ENCODE measurements around the gene MAGEB2. TPM values are rescaled to one million over a fixed set of nuclear protein-coding genes. Genes with fewer than 3 reads are reported as not detected.
"Not testable (repeated sequence)": the region's sequence is repeated elsewhere in the genome, so short reads cannot be mapped to it uniquely, and the experiment has no call there.

MAGEB2 gene
- not detected in 2 replicates for total RNA-seq (2014; rRNA removed; shearing (Covaris generic); ENCODE audit: low replicate concordance)

GRCh38 chrX:30215357-30215843 is at the start of gene MAGEB2:
Gene MAGEB2, plus strand, starts transcription at chrX:30215563. Its CDS starts 3,018 bp downstream, at chrX:30218581.
- in situ Hi-C loops (cut with HindIII; ENCODE audit: low pct_unique_long_range_greater_than_20kb, low sequenced_read_pairs): no loop called here
- no peak for DNase-seq (ENCODE audit: low read depth)

- in situ Hi-C loops (cut with HindIII; ENCODE audit: low pct_unique_long_range_greater_than_20kb, low sequenced_read_pairs): no loop called here
- no peak for DNase-seq (ENCODE audit: low read depth)
Measured at GRCh38 chrX:30170900-30171299, 44.5 kb upstream of the MAGEB2 start.

- in situ Hi-C loops (cut with HindIII; ENCODE audit: low pct_unique_long_range_greater_than_20kb, low sequenced_read_pairs): no loop called here
- DNase-seq (ENCODE audit: low read depth): no peak
Measured at GRCh38 chrX:30181353-30181752, 34.0 kb upstream of the MAGEB2 start.

GRCh38 chrX:30183554-30183953 is 31.8 kb upstream of the MAGEB2 start:
- in situ Hi-C loops (cut with HindIII; ENCODE audit: low pct_unique_long_range_greater_than_20kb, low sequenced_read_pairs): no loop called here
- no peak for DNase-seq (ENCODE audit: low read depth)

- DNase-seq (ENCODE audit: low read depth): no peak
- in situ Hi-C loops (cut with HindIII; ENCODE audit: low pct_unique_long_range_greater_than_20kb, low sequenced_read_pairs): no loop called here
Measured at GRCh38 chrX:30190426-30190825, 24.9 kb upstream of the MAGEB2 start.

GRCh38 chrX:30193910-30194309 is 21.5 kb upstream of the MAGEB2 start:
- DNase-seq (ENCODE audit: low read depth); in situ Hi-C loops (cut with HindIII; ENCODE audit: low pct_unique_long_range_greater_than_20kb, low sequenced_read_pairs): not testable (repeated sequence)

GRCh38 chrX:30196322-30196721 is 19.0 kb upstream of the MAGEB2 start:
- DNase-seq (ENCODE audit: low read depth): no peak
- in situ Hi-C loops (cut with HindIII; ENCODE audit: low pct_unique_long_range_greater_than_20kb, low sequenced_read_pairs): no loop called here

- in situ Hi-C loops (cut with HindIII; ENCODE audit: low pct_unique_long_range_greater_than_20kb, low sequenced_read_pairs): no loop called here
- DNase-seq (ENCODE audit: low read depth): no peak
Measured at GRCh38 chrX:30212172-30212571, 3.2 kb upstream of the MAGEB2 start.

GRCh38 chrX:30217465-30217864 is 2.1 kb downstream of the MAGEB2 start:
- no peak for DNase-seq (ENCODE audit: low read depth)
- in situ Hi-C loops (cut with HindIII; ENCODE audit: low pct_unique_long_range_greater_than_20kb, low sequenced_read_pairs): no loop called here

- no peak for DNase-seq (ENCODE audit: low read depth)
- in situ Hi-C loops (cut with HindIII; ENCODE audit: low pct_unique_long_range_greater_than_20kb, low sequenced_read_pairs): no loop called here
Measured at GRCh38 chrX:30219372-30219771, 4.0 kb downstream of the MAGEB2 start.

- in situ Hi-C loops (cut with HindIII; ENCODE audit: low pct_unique_long_range_greater_than_20kb, low sequenced_read_pairs): no loop called here
Measured at GRCh38 chrX:30220661-30221060, 5.3 kb downstream of the MAGEB2 start.

GRCh38 chrX:30224536-30224935 is 9.2 kb downstream of the MAGEB2 start:
- in situ Hi-C loops (cut with HindIII; ENCODE audit: low pct_unique_long_range_greater_than_20kb, low sequenced_read_pairs): no loop called here

More at GRCh38 chrX:30220661-30221060, 5.3 kb downstream of the MAGEB2 start:
- no peak for DNase-seq (ENCODE audit: low read depth)

GRCh38 chrX:30228526-30228925 is 13.2 kb downstream of the MAGEB2 start:
- in situ Hi-C loops (cut with HindIII; ENCODE audit: low pct_unique_long_range_greater_than_20kb, low sequenced_read_pairs): no loop called here
- DNase-seq (ENCODE audit: low read depth): no peak

More at GRCh38 chrX:30224536-30224935, 9.2 kb downstream of the MAGEB2 start:
- DNase-seq (ENCODE audit: low read depth): peak; percentile 9

GRCh38 chrX:30230395-30230794 is 15.0 kb downstream of the MAGEB2 start, which contains the start of gene MAGEB3:
Gene MAGEB3, plus strand, starts transcription at chrX:30230657. Its CDS starts 5,268 bp downstream, at chrX:30235925.
- in situ Hi-C loops (cut with HindIII; ENCODE audit: low pct_unique_long_range_greater_than_20kb, low sequenced_read_pairs): no loop called here
- DNase-seq (ENCODE audit: low read depth): no peak

GRCh38 chrX:30241724-30242415 is 26.5 kb downstream of the MAGEB2 start, which contains the start of gene MAGEB4:
Gene MAGEB4, plus strand, starts transcription at chrX:30242000. Its CDS starts 136 bp downstream, at chrX:30242136.
- DNase-seq (ENCODE audit: low read depth): no peak
- in situ Hi-C loops (cut with HindIII; ENCODE audit: low pct_unique_long_range_greater_than_20kb, low sequenced_read_pairs): no loop called here

- in situ Hi-C loops (cut with HindIII; ENCODE audit: low pct_unique_long_range_greater_than_20kb, low sequenced_read_pairs): no loop called here
- no peak for DNase-seq (ENCODE audit: low read depth)
Measured at GRCh38 chrX:30246769-30247489, 31.6 kb downstream of the MAGEB2 start, which contains the start of gene MAGEB1. Gene MAGEB1, plus strand, starts transcription at chrX:30247146. Its CDS starts 3,348 bp downstream, at chrX:30250494.

- in situ Hi-C loops (cut with HindIII; ENCODE audit: low pct_unique_long_range_greater_than_20kb, low sequenced_read_pairs): no loop called here
- no peak for DNase-seq (ENCODE audit: low read depth)
Measured at GRCh38 chrX:30248854-30249253, 33.5 kb downstream of the MAGEB2 start.

GRCh38 chrX:30253257-30253656 is 37.9 kb downstream of the MAGEB2 start:
- no peak for DNase-seq (ENCODE audit: low read depth)

GRCh38 chrX:30259927-30260326 is 44.6 kb downstream of the MAGEB2 start:
- in situ Hi-C loops (cut with HindIII; ENCODE audit: low pct_unique_long_range_greater_than_20kb, low sequenced_read_pairs): no loop called here
- DNase-seq (ENCODE audit: low read depth): no peak

More at GRCh38 chrX:30253257-30253656, 37.9 kb downstream of the MAGEB2 start:
- in situ Hi-C loops (cut with HindIII; ENCODE audit: low pct_unique_long_range_greater_than_20kb, low sequenced_read_pairs): no loop called here

All from Caki2 (cell line).